A549 treated with AZD9567 at 1 μM for 4 hours (cell line): Measurements from ENCODE around the gene SNRPD1. TPM values are rescaled to one million over a fixed set of nuclear protein-coding genes. Genes with fewer than 3 reads are reported as not detected.

Experiments
- total RNA-seq: library from RNA; stranded (reverse); fragments of 200-300 nt; extraction: Qiagen RNA extraction; gene quantifications from 5 replicates; pipeline ENCODE4 v1.2.3, GENCODE V29; 2022; ENCODE audit not compliant: insufficient read depth

Gene SNRPD1
- 159 to 235 TPM (median 166 TPM) in 5 replicates for total RNA-seq

DNA sequence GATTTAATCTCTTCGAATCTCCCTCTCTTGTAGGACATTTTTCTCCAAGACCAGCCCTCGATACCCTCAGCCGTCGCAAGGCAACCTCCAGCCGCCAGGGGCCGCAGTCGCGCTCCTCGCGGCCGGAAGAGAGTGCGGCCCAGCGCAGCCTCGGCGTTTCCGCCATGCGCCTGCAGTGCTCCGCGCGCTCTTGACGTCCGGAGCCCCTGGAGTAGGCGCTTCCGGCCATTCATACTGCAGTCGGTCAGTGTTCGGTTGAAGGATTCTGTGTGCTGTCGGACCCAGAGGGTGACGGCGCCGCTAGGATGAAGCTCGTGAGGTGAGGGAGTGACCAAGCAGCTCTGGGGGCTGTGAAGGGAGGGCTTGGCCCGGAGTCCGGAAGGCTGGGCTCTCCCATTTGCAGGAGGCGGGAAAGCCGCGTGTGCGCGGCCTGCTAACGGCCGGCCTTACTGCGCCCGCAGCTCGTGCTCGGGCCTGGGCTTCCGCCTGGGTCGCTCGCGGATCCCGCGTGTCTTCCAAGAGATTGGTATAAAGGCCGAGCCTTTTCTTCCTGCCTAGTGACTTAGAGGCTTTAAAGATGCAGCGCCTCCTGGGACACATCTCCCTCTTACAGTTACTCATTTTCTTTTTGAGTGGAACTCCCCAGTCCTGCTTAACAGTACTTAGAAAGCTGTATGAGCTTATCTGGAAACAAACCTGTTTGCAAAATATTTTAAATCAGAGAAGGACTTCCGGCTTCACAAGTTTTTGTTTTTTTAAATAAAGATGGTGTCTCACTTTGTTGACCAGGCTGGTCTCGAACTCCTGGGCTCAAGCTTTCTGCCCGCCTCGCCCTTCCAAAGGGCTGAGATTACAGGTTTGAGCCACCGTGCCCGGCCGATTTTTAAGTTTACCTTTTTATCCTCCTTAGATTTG, at the start of gene SNRPD1:
Gene SNRPD1, plus strand, starts transcription at position 190 of the 915 bp plus-strand sequence. Its CDS starts 116 bp downstream, at position 306.

DNA sequence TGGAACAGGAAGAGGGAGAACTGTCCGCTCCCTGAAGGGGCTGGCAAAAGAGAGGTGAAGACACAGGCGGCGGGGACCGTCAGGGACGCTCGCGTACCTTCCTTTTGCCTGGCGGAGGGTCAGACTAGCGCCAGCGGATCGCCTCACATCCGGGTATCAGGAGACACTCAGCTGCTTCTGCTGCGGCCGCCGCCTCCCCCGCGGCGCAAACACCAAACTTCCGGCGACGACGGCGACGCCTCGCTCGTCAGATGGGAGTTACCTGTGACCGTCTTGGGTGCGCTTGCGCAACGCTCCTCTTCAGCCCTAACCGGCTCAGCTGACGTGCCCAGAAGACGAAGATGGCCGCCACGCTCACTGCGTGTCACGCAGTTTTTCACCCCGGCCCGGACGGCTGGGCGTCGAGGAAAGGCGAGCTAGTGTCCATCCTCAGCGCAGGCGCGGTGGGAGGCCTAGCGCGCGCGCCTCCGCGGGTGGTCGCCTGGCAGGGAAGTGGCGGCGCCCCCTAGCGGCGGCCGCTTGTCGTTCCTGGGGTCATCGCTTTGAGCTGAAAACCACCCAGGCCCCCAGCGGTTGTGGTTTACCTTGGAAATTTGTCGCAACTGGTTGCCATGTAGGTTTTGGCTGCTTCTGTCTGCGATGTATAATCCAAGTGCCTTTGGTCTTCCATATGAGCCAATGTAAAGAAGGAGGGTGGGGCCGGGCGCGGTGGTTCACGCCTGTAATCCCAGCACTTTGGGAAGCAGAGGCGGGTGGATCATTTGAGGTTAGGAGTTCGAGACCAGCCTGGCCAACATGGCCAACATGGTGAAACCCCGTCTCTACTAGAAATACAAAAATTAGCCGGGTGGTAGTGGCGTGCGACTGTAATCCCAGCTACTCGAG, 11.3 kb upstream of the SNRPD1 start, which contains the start of gene ESCO1:
Gene ESCO1, minus strand, starts transcription at position 179 of the 885 bp plus-strand sequence. CDS start 25,861 bp downstream, outside the sequence.

Other genes starting within 250 kb of the SNRPD1 start
- gene ESCO1, start 11.6 kb upstream of the SNRPD1 start, total RNA-seq = 8.2 to 9.5 TPM (median 9.3 TPM) in 5 replicates
- gene ABHD3, start 92.5 kb downstream of the SNRPD1 start, total RNA-seq = 15.9 to 21.2 TPM (median 20.1 TPM) in 5 replicates
- 5.2 to 9.5 TPM (median 9.2 TPM) in 5 replicates for gene MIB1, start 128.5 kb downstream of the SNRPD1 start, total RNA-seq